Cardiac muscle cell (in vitro differentiated cells and primary cell): Measurements from ENCODE around the gene HLA-DMB. TPM values are rescaled to one million over a fixed set of nuclear protein-coding genes. Genes with fewer than 3 reads are reported as not detected.

Experiments
- DNase-seq, 2 donors: peaks; one replicate each; pipeline versions ENCODE4 v3.0.0 to v3.0.0-alpha.2; 2010 to 2017; ENCODE audit warnings: low read depth in 1 of 2, low spot score in 1 of 2
- H3K27ac ChIP-seq: fragments of 200-600 bp; sonication (generic); 2 replicates; pipeline ENCODE4 v1.5.1; 2016
- H3K27me3 ChIP-seq: fragments of 200-600 bp; sonication (generic); 2 replicates; pipeline ENCODE4 v1.6.0; 2016; ENCODE audit warnings: control low read depth
- H3K36me3 ChIP-seq: fragments of 200-600 bp; sonication (generic); 2 replicates; pipeline ENCODE4 v1.5.1; 2016; ENCODE audit warnings: control low read depth
- H3K4me1 ChIP-seq: fragments of 200-600 bp; sonication (generic); 2 replicates; pipeline ENCODE4 v1.8.1; 2017; ENCODE audit warnings: low read depth, mild to moderate bottlenecking, mixed run types
- H3K4me3 ChIP-seq: fragments of 200-600 bp; sonication (generic); 2 replicates; pipeline ENCODE4 v1.5.1; 2016; ENCODE audit warnings: mild to moderate bottlenecking
- H3K9me3 ChIP-seq: fragments of 200-600 bp; sonication (generic); 2 replicates; pipeline ENCODE4 v1.5.1; 2017; ENCODE audit warnings: low read depth, mild to moderate bottlenecking, control low read depth
- CTCF ChIP-seq: IDR thresholded peaks from 2 replicates; pipeline ENCODE4 v1.5.1; 2012; ENCODE audit warnings: low read depth, mild to moderate bottlenecking, low read length
- polyA plus RNA-seq: library from polyadenylated mRNA; unstranded; fragments of >200 nt; fragmentation: Nextera tagmentation; extraction: Ambion mirVana; gene quantifications from 2 replicates; pipeline ENCODE4 v1.2.1, GENCODE V29; 2016
- total RNA-seq: library from RNA; depleted of rRNA; stranded (reverse); fragments of >200 nt; gene quantifications from 2 replicates; pipeline ENCODE4 v1.2.3, GENCODE V29; 2016

HLA-DMB gene
- total and polyA plus RNA-seq, 2 experiments from 2014 or later = not detected

- Histone ChIP-seq H3K27me3 (no peaks in the 10 kb centered on the region), H3K4me3 (no peak overlapping the region), H3K9me3 (no peaks in the 10 kb centered on the region), H3K27ac (no peak overlapping the region), H3K36me3 (no peaks in the 10 kb centered on the region), H3K4me1 (no peaks in the 10 kb centered on the region)
- DNase-seq = no peak
- TF ChIP-seq CTCF = no peak
Measured at GRCh38 chr6:32950010-32950409, 9.2 kb upstream of the HLA-DMB start.

- no peak overlapping the region for H3K27ac ChIP-seq
- no peaks in the 10 kb centered on the region for H3K9me3 ChIP-seq
- H3K27me3 ChIP-seq = no peaks in the 10 kb centered on the region
- no peak for DNase-seq
- TF ChIP-seq CTCF = no peak
- no peak overlapping the region for H3K4me3 ChIP-seq
- no peaks in the 10 kb centered on the region for H3K4me1 ChIP-seq
- no peaks in the 10 kb centered on the region for H3K36me3 ChIP-seq
Measured at GRCh38 chr6:32949113-32949512, 8.3 kb upstream of the HLA-DMB start.

GRCh38 chr6:32947552-32948465 is 7.0 kb upstream of the HLA-DMB start:
- Histone ChIP-seq H3K4me3 (no peak overlapping the region), H3K9me3 (no peaks in the 10 kb centered on the region), H3K27ac (no peak overlapping the region), H3K4me1 (no peaks in the 10 kb centered on the region), H3K36me3 (no peaks in the 10 kb centered on the region), H3K27me3 (no peaks in the 10 kb centered on the region)
- TF ChIP-seq CTCF = peak; percentile 29
- peak; percentile 42 to 43 for DNase-seq

GRCh38 chr6:32946893-32947292 is 6.1 kb upstream of the HLA-DMB start:
- TF ChIP-seq CTCF = no peak
- no peak for DNase-seq
- no peaks in the 10 kb centered on the region for H3K27me3 ChIP-seq

GRCh38 chr6:32945953-32946352 is 5.1 kb upstream of the HLA-DMB start:
- H3K27ac ChIP-seq = no peak overlapping the region
- no peaks in the 10 kb centered on the region for H3K4me1 ChIP-seq
- no peak for TF ChIP-seq CTCF
- no peak overlapping the region for H3K4me3 ChIP-seq
- no peaks in the 10 kb centered on the region for H3K36me3 ChIP-seq
- H3K27me3 ChIP-seq = no peaks in the 10 kb centered on the region
- DNase-seq = no peak
- H3K9me3 ChIP-seq = no peaks in the 10 kb centered on the region

More at GRCh38 chr6:32946893-32947292, 6.1 kb upstream of the HLA-DMB start:
- Histone ChIP-seq H3K4me1 (no peaks in the 10 kb centered on the region), H3K36me3 (no peaks in the 10 kb centered on the region), H3K4me3 (no peak overlapping the region), H3K27ac (no peak overlapping the region), H3K9me3 (no peaks in the 10 kb centered on the region)
